PC-3 (cell line): ENCODE results near the gene ONECUT1.

Source experiments
- CTCF ChIP-seq: fragments of 300-600 bp; sonication (generic); conservative IDR thresholded peaks from 2 replicates; pipeline ENCODE4 v1.5.1; 2017; ENCODE audit warnings: antibody characterized with exemption, low read depth, mild to moderate bottlenecking, low read length
- EZH2 ChIP-seq: fragments of 300-600 bp; sonication (generic); IDR thresholded peaks from one replicate; pipeline ENCODE4 v1.6.1; 2017; ENCODE audit warnings: antibody characterized with exemption, mild to moderate bottlenecking, low read length; ENCODE audit not compliant: unreplicated experiment
- EZH2phosphoT487 ChIP-seq: fragments of 300-600 bp; sonication (generic); IDR thresholded peaks from 2 replicates; pipeline ENCODE4 v1.6.1; 2018; ENCODE audit warnings: mild to moderate bottlenecking, antibody characterized with exemption, low read length, borderline replicate concordance

GRCh38 chr15:52730173-52730572, 60.0 kb downstream of the ONECUT1 start:
- TF ChIP-seq CTCF (no peak), EZH2 (no peak), EZH2phosphoT487 (no peak)
